Activated naive CD4-positive, alpha-beta T cell treated with anti-CD3 and anti-CD28 coated beads, Interleukin-2, amount 10 ng/mL, durations not matched to agents 5 hours and 36 hours (primary cell): ENCODE results near the gene MRGPRE. TPM values are rescaled to one million over a fixed set of nuclear protein-coding genes. Genes with fewer than 3 reads are reported as not detected.

ENCODE experiments used
- total RNA-seq, 2 experiments: library from RNA; stranded (reverse); gene quantifications; one replicate each; pipeline ENCODE4 v1.2.3, GENCODE V29; 2021

MRGPRE gene, protein sequence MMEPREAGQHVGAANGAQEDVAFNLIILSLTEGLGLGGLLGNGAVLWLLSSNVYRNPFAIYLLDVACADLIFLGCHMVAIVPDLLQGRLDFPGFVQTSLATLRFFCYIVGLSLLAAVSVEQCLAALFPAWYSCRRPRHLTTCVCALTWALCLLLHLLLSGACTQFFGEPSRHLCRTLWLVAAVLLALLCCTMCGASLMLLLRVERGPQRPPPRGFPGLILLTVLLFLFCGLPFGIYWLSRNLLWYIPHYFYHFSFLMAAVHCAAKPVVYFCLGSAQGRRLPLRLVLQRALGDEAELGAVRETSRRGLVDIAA
- total RNA-seq, result not detected

DNA sequence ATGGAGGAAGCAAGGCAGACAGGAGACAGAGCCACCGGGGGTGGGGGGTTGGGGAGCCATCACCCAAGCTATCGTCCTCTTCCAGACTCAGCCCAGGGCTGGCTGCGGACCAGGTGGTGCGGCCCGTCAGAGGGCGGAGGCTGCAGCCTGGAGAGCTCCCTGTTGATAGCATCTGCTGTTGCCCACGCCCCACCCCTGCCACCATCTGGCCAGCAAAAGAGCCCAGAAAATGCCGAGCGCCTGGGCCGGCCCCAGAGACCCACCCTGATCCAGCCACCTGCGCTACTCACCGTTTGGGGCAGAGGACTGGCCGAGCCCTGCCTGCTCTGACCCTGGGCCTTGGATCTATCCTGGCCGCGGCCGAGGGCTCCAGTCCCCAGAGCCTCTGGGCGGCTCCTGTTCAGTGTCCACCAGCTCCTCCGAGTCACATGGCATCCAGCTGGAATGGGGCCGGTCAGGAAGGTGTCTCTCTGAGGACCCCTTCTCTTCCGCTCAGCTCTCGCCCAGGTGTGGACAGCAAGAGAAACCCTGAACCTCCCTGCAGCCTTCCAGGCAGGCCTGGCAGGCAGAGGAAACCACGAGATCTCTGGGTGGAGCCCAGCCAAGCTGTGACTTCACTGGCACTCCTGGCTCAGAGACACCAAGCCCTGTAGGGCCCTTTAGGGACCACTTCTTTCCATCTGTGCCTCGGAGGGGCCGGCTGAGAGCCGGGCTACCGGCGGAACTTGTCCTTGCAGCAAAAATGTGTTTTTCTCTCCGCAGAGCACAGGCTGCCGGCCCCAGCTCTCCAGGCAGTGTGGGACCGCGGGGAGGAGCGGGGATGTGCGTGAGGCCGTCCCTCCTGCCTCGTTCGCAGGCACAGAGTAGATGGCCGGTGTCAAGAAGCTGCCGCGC lies at the start of gene MRGPRE:
Gene MRGPRE, minus strand, starts transcription at position 567 of the 894 bp plus-strand sequence. CDS start 3,618 bp downstream, outside the sequence.

GRCh38 chr11:3218483-3219280 lies 13.5 kb downstream of the MRGPRE start, which contains the start of gene MRGPRG:
Gene MRGPRG, minus strand, starts transcription at chr11:3218813. Its CDS starts 0 bp downstream, at chr11:3218813.

Other genes starting within 250 kb of the MRGPRE start
- 100 to 1,000 TPM; 335 to 341 TPM for gene NAP1L4, start 240.1 kb downstream of the MRGPRE start, total RNA-seq
- gene CARS1, start 175.0 kb downstream of the MRGPRE start, total RNA-seq, result 10 to 100 TPM; 69.3 to 72.5 TPM
- 1 to 10 TPM; 7.4 to 8.1 TPM for gene OSBPL5, start 67.1 kb downstream of the MRGPRE start, total RNA-seq
- not detected for gene MRGPRG, start 13.6 kb downstream of the MRGPRE start, total RNA-seq
- 10 to 100 TPM; 31.8 to 37.0 TPM for gene ZNF195, start 146.7 kb upstream of the MRGPRE start, total RNA-seq